ACHN (cell line): ENCODE results near the gene TIMM17B.
"Not testable (repeated sequence)": the region's sequence is repeated elsewhere in the genome, so short reads cannot be mapped to it uniquely, and the experiment has no call there.

Source experiments
- DNase-seq: peaks from one replicate; pipeline ENCODE4 v3.0.0-alpha.2; 2015
- in situ Hi-C: cut with HindIII; loops from 2 replicates; pipeline ENCODE4 v1.10.0; 2017; ENCODE audit warnings: low sequenced_read_pairs, low pct_ligation_motif_present, low pct_unique_long_range_greater_than_20kb

The TIMM17B gene

GRCh38 chrX:48854121-48854804 is 43.3 kb downstream of the TIMM17B start:
- DNase-seq, in situ Hi-C loops: not testable (repeated sequence)

DNA sequence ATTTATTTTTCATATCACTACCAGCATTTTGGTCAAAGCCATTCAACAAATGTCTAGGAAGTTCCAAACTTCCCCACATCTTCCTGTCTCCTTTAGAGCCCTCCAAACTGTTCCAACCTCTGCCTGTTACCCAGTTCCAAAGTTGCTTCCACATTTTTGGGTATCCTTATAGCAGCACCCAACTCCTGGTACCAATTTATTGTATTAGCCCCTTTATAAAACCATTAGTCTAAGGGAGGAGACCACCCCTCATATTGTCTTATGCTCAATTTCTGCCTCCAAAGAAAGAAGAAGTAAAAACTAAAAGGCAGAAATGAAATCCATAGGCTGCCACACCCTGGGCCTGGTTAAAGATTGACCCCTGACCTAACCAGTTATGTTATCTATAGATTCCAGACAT is 44.1 kb downstream of the TIMM17B start:
- not testable (repeated sequence) for DNase-seq

DNA sequence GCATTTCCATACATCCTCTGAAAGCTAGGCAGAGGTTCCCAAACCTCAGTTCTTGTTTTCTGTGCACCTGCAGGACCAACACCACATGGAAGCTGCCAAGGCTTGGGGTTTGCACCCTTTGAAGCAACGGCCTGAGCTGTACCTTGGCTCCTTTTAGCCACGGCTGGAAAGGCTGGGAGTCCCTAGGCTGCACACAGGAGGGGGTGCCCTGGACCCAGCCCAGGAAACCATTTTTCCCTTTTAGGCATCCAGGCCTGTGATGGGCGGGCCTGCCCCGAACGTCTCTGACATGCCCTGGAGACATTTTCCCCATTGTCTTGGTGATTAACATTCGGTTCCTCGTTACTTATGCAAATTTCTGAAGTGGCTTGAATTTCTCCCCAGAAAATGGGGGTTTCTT is 44.7 kb downstream of the TIMM17B start:
- in situ Hi-C loops, result no loop called here
- DNase-seq, result no peak

More for the DNA sequence above, 44.1 kb downstream of the TIMM17B start:
- in situ Hi-C loops, result not testable (repeated sequence)

GRCh38 chrX:48848847-48849246 is 48.7 kb downstream of the TIMM17B start:
- DNase-seq, result no peak
- in situ Hi-C loops, result no loop called here
